GM10266 (cell line): Measurements from ENCODE around the gene AIPL1.
A peak's percentile ranks its signal among the peaks of the same experiment; 100 is the strongest.

Experiments
- DNase-seq: peaks from one replicate; pipeline ENCODE4 v3.0.0; 2012; ENCODE audit errors: extremely low spot score
- CTCF ChIP-seq: IDR thresholded peaks from 2 replicates; pipeline ENCODE4 v1.5.1; 2012; ENCODE audit warnings: mild to moderate bottlenecking, low read depth; ENCODE audit not compliant: control insufficient read depth, insufficient read depth; ENCODE audit errors: missing control alignments

The AIPL1 gene

GRCh38 chr17:6443692-6444570 lies 9.0 kb upstream of the AIPL1 start, which contains the start of gene PIMREG:
Gene PIMREG, plus strand, starts transcription at chr17:6444455. Its CDS starts 656 bp downstream, at chr17:6445111.
- peak; percentile 95 for DNase-seq
- TF ChIP-seq CTCF, result no peak

- no peak for DNase-seq
- TF ChIP-seq CTCF, result no peak
Measured at GRCh38 chr17:6442775-6443174, 7.9 kb upstream of the AIPL1 start.

GRCh38 chr17:6439951-6440350 lies 5.0 kb upstream of the AIPL1 start:
- no peak for DNase-seq
- TF ChIP-seq CTCF, result no peak

GRCh38 chr17:6437956-6438355 lies 3.0 kb upstream of the AIPL1 start:
- DNase-seq, result no peak
- TF ChIP-seq CTCF, result no peak

GRCh38 chr17:6437466-6437865 lies 2.5 kb upstream of the AIPL1 start:
- no peak for TF ChIP-seq CTCF
- DNase-seq, result no peak

GRCh38 chr17:6435968-6436367 lies 1.0 kb upstream of the AIPL1 start:
- peak; percentile 79 for DNase-seq

More at GRCh38 chr17:6435968-6436367, 1.0 kb upstream of the AIPL1 start:
- TF ChIP-seq CTCF, result peak; percentile 92
